ENCODE results near the gene KAZN. TPM values are rescaled to one million over a fixed set of nuclear protein-coding genes. Genes with fewer than 3 reads are reported as not detected.
A peak's percentile ranks its signal among the peaks of the same experiment; 100 is the strongest.

The KAZN gene
- total and polyA plus RNA-seq, 10 donors: 20.0 to 245 (median 144) TPM

DNA sequence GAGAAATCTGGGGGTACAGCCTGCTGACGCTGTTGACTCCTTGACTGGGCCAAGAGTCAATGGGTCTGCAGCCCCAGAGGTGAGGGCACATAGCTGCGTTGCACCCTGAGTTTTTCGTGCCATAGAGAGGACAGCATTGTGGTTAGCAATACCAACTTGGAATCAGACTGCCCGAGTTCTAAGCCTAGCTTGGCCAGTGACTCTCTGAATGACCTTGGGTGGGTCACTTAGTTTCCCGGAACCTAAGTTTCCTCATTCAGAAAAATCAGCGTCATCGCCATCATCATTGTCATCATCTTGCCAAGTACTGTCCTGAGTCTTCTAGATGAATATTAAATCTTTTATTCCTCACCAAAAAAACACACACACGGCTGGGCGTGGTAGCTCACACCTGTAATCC is 403.8 kb downstream of the KAZN start:
- Histone ChIP-seq H3K4me3 (no peak overlapping the region), H3K36me3 (no peaks in the 10 kb centered on the region), H3K9me3 (no peaks in the 10 kb centered on the region), H3K4me1 (peaks cover 13 to 93% (median 72%) of the 10 kb centered on the region in 6 donors), H3K27ac (peak overlapping the region; percentile 42 to 86 (median 82)), H3K27me3 (replicated peaks in 1 of 7) (no peaks in the 10 kb centered on the region)
- peak in 2 of 3 donors; percentile 37 to 78 for TF ChIP-seq POLR2AphosphoS5 (IDR thresholded peaks at IDR 0.05)
- no peak for TF ChIP-seq POLR2A (IDR thresholded peaks at IDR 0.05)
- WGBS, 5 donors: 66 to 81% (median 77%) methylated on average over 9 of the region's 9 CpGs
- intact Hi-C loops (cut with DNase I; ENCODE audit: low total_unique reads): no loop called here
- DNase-seq: no peak

DNA sequence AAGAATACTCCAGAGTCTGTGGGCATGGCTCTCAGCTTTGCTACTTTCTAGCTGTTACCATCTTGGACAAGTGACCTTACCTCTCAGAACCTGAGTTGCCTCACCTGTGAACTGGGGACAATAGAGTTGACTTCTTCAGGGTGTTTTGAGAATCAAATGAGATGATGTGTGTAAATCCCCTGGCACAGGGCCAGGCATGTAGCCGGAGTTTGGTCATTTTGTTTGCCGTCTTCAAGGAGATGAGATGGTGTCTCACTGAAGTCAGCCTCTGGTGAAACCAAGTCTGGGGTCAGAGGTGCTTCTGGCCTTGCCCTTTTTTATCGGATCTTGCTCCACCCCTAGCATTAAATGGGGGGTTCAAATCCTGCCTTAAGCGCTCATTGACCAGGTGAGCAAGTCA is 405.9 kb downstream of the KAZN start:
- intact Hi-C loops (cut with DNase I; ENCODE audit: low total_unique reads): no loop called here
- TF ChIP-seq POLR2AphosphoS5 (IDR thresholded peaks at IDR 0.05) (no peak), POLR2A (IDR thresholded peaks at IDR 0.05) (no peak)
- TF ChIP-seq, protein P1, sequence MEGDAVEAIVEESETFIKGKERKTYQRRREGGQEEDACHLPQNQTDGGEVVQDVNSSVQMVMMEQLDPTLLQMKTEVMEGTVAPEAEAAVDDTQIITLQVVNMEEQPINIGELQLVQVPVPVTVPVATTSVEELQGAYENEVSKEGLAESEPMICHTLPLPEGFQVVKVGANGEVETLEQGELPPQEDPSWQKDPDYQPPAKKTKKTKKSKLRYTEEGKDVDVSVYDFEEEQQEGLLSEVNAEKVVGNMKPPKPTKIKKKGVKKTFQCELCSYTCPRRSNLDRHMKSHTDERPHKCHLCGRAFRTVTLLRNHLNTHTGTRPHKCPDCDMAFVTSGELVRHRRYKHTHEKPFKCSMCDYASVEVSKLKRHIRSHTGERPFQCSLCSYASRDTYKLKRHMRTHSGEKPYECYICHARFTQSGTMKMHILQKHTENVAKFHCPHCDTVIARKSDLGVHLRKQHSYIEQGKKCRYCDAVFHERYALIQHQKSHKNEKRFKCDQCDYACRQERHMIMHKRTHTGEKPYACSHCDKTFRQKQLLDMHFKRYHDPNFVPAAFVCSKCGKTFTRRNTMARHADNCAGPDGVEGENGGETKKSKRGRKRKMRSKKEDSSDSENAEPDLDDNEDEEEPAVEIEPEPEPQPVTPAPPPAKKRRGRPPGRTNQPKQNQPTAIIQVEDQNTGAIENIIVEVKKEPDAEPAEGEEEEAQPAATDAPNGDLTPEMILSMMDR (IDR thresholded peaks at IDR 0.05 in 8 of 11, conservative IDR thresholded peaks at IDR 0.05 in 3 of 11): no peak
- H3K9me3 ChIP-seq: no peaks in the 10 kb centered on the region
- H3K4me1 ChIP-seq: peaks cover 10 to 94% (median 62%) of the 10 kb centered on the region in 6 donors
- no peak overlapping the region for H3K4me3 ChIP-seq
- DNase-seq: no peak
- no peaks in the 10 kb centered on the region for H3K36me3 ChIP-seq
- WGBS, 5 donors: 57 to 75% (median 70%) methylated on average over 4 of the region's 4 CpGs
- no peaks in the 10 kb centered on the region for H3K27me3 ChIP-seq (replicated peaks in 1 of 7)
- H3K27ac ChIP-seq: peak overlapping the region in 7 of 8 donors; percentile 47 to 86 (median 83)

DNA sequence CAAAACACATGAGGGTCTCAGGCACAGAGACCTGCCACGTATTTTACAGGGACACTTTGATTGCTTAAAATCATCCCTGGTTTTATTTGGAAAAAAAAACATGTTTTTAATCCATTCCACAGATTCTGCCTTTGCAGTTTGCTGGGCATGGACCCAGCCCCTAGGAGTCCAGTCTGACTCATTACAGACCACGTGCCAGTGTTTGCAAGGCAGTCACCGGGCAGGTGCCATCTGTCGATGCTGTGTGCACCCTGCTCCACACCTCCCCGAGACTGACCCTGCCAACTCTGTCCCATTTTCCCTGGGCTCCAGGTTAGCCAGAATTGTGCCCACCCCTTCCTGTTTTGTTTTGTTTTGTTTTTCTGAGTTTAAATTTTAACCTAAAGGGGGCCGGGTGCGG is 406.6 kb downstream of the KAZN start:
- Histone ChIP-seq H3K27ac (peak overlapping the region in 7 of 8 donors; percentile 47 to 86 (median 83)), H3K36me3 (no peaks in the 10 kb centered on the region), H3K9me3 (no peaks in the 10 kb centered on the region), H3K27me3 (replicated peaks in 1 of 7) (no peaks in the 10 kb centered on the region), H3K4me3 (no peak overlapping the region), H3K4me1 (peaks cover 10 to 91% (median 57%) of the 10 kb centered on the region in 6 donors)
- TF ChIP-seq POLR2AphosphoS5 (IDR thresholded peaks at IDR 0.05) (no peak), POLR2A (IDR thresholded peaks at IDR 0.05) (no peak)
- TF ChIP-seq, protein P1 (IDR thresholded peaks at IDR 0.05 in 8 of 11, conservative IDR thresholded peaks at IDR 0.05 in 3 of 11): no peak
- WGBS, 5 donors: 71 to 77% (median 74%) methylated on average over 7 of the region's 7 CpGs
- intact Hi-C loops (cut with DNase I; ENCODE audit: low total_unique reads): no loop called here
- no peak for DNase-seq

DNA sequence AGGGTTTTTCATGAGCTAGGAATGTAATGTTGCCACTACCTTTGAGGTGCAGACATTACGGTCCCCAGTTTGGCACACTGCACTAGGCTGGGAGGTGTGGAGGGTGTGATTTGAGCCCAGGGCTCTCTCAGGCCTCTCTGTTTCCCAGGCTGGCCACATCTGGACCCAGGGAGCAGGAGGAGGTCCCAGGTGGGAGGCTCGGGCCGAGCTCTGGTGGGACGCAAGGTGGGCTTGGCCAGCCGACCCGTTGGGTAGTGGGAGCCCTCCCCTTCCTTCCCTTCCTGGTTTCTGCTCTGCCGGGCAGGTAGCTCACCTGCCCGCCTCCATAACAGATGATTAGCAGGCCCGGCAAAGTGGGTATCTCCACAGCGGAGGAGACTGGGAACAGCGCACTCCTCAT is 408.9 kb downstream of the KAZN start:
- Histone ChIP-seq H3K4me3 (no peak overlapping the region), H3K27me3 (replicated peaks in 1 of 7) (no peaks in the 10 kb centered on the region), H3K36me3 (no peaks in the 10 kb centered on the region), H3K27ac (peak overlapping the region; percentile 66 to 86 (median 82)), H3K4me1 (peaks cover 11 to 90% (median 52%) of the 10 kb centered on the region in 6 donors), H3K9me3 (no peaks in the 10 kb centered on the region)
- TF ChIP-seq POLR2A (IDR thresholded peaks at IDR 0.05): no peak
- TF ChIP-seq POLR2AphosphoS5 (IDR thresholded peaks at IDR 0.05): peak in 1 of 3 donors; percentile 2
- intact Hi-C loops (cut with DNase I; ENCODE audit: low total_unique reads): no loop called here
- DNase-seq: no peak
- 64 to 100% (median 74%) methylated on average over 6 to 11 of the region's 11 CpGs for whole genome bisulfite sequencing, 5 donors

DNA sequence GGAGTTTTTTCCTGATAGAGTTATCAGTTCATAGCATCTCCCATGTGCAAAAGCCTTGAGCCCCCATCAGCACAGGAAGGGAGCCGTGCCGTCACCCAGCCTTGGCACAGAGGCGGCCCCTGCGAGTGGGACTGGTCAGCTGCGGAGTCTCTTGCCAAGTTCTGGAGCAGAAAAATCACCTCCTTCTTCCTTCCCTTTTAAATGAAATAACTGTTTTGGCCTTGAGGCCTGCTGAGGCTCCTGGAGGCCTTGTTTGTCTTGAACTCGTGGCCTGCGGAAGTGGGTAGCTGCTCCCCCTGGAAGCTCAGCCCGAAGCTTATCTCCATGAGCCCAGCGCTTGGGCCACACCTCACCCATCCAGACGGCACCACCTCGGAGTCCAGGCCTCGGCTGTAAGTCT is 409.4 kb downstream of the KAZN start:
- no peaks in the 10 kb centered on the region for H3K36me3 ChIP-seq
- intact Hi-C loops (cut with DNase I; ENCODE audit: low total_unique reads): no loop called here
- no peaks in the 10 kb centered on the region for H3K9me3 ChIP-seq
- peaks cover 11 to 91% (median 52%) of the 10 kb centered on the region in 6 donors for H3K4me1 ChIP-seq
- TF ChIP-seq POLR2A (IDR thresholded peaks at IDR 0.05) (no peak), POLR2AphosphoS5 (IDR thresholded peaks at IDR 0.05) (peak; percentile 82 to 86 (median 82))
- H3K4me3 ChIP-seq: no peak overlapping the region
- peak overlapping the region in 7 of 8 donors; percentile 51 to 86 (median 83) for H3K27ac ChIP-seq
- WGBS, 5 donors: 50 to 71% (median 54%) methylated on average over 9 to 12 of the region's 12 CpGs
- DNase-seq: peak; percentile 87
- H3K27me3 ChIP-seq (replicated peaks in 1 of 7): no peaks in the 10 kb centered on the region
